GM12864 (cell line): ENCODE data around the gene HES5.

Source experiments
- DNase-seq: peaks from one replicate; pipeline ENCODE4 v3.0.0-alpha.2; 2011; ENCODE audit warnings: low read depth
- H3K4me3 ChIP-seq: 2 replicates; pipeline ENCODE4 v1.5.1; 2011; ENCODE audit warnings: mild to moderate bottlenecking, low read depth, low read length, control low read depth
- TF ChIP-seq, protein P1 (sequence below): IDR thresholded peaks from 2 replicates; pipeline ENCODE4 v1.5.1; 2011; ENCODE audit warnings: low read depth, mild to moderate bottlenecking, moderate library complexity, low read length, control low read depth, inconsistent platforms; ENCODE audit errors: missing control alignments

HES5 gene

DNA sequence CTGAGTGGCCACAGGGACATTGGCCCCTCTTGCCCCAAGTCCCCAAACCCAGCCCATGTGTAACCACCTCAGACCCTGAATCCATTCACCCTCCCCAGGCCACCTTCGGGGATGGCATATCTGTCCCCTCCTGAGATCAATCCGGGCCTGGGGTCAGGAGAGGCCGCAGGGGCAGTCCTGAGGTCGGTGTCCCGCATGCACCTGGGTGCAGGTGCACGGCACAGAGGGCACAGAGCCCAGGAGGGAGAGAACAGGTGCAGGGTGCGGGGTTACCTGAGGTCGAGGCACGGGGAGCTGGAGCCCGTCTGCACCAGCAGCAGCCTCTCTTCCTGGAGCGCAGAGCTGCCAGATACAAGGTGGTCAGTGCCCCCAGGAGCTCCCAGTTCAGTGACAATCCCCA lies 20.5 kb downstream of the HES5 start:
- no peak overlapping the region for H3K4me3 ChIP-seq
- DNase-seq, result no peak
- TF ChIP-seq, protein P1, sequence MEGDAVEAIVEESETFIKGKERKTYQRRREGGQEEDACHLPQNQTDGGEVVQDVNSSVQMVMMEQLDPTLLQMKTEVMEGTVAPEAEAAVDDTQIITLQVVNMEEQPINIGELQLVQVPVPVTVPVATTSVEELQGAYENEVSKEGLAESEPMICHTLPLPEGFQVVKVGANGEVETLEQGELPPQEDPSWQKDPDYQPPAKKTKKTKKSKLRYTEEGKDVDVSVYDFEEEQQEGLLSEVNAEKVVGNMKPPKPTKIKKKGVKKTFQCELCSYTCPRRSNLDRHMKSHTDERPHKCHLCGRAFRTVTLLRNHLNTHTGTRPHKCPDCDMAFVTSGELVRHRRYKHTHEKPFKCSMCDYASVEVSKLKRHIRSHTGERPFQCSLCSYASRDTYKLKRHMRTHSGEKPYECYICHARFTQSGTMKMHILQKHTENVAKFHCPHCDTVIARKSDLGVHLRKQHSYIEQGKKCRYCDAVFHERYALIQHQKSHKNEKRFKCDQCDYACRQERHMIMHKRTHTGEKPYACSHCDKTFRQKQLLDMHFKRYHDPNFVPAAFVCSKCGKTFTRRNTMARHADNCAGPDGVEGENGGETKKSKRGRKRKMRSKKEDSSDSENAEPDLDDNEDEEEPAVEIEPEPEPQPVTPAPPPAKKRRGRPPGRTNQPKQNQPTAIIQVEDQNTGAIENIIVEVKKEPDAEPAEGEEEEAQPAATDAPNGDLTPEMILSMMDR, result no peak

DNA sequence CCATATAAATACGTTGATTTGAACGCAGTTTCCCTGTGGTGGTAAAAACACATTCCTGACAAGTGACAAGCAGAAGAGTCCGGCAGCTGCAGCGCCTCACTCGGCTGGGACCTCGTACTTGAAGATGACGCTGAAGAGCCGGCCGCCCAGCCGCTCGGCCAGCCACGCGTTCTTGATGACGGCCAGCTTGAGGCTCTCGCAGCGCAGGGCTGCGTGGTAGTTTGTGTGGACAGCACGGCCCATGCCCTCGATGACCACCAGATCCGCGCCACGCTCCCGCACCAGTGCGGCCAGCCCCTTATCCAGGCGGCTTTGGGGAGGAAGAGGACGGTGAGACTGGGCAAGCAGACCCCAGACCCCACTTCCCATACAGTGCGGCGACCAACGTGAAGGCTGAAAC lies 21.3 kb downstream of the HES5 start:
- no peak for DNase-seq
- H3K4me3 ChIP-seq, result no peak overlapping the region
- TF ChIP-seq, protein P1, result no peak

DNA sequence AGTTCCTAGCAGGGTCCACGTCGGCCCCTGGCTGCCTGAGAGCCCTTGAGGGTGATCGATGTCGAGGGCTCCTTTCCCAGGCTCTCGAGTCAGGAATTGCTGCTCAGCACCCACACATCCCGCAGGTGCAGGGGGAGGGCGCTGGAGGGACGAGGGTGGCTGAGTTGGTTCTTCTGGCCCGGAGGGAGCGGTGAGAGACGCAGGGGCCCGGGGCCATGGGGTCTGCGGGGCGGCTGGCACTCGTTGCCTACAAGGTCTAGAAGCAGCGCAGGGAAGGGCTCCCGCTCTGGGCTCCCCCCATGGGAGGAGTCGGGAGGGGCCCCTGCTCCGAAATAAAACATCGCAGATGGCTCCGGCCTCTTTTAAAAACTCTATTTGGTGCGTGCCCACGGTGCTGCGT lies 21.9 kb downstream of the HES5 start:
- no peak for DNase-seq
- H3K4me3 ChIP-seq, result no peak overlapping the region
- TF ChIP-seq, protein P1, result no peak

DNA sequence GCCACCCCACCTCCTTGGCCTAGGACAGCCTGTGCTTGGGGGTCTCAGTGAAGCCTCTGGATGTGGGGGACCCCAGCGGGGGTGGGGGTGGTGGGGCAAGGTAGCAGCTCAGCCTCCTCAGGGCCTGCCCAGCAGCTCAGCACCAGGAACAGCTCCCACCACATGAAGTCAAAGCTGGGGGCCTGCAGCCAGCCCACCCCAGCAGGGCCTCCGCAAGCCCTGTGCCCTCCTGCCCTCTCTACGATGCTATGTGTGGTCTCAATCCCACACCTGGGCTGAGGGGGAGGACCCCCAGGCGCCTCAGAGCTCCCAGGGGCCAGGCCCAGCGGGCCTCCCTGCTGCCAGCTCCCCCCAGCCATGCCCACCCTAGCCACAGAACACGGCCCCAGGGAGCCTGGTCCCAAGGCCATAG lies 22.3 kb downstream of the HES5 start:
- DNase-seq, result no peak
- TF ChIP-seq, protein P1, result no peak
- H3K4me3 ChIP-seq, result no peak overlapping the region

DNA sequence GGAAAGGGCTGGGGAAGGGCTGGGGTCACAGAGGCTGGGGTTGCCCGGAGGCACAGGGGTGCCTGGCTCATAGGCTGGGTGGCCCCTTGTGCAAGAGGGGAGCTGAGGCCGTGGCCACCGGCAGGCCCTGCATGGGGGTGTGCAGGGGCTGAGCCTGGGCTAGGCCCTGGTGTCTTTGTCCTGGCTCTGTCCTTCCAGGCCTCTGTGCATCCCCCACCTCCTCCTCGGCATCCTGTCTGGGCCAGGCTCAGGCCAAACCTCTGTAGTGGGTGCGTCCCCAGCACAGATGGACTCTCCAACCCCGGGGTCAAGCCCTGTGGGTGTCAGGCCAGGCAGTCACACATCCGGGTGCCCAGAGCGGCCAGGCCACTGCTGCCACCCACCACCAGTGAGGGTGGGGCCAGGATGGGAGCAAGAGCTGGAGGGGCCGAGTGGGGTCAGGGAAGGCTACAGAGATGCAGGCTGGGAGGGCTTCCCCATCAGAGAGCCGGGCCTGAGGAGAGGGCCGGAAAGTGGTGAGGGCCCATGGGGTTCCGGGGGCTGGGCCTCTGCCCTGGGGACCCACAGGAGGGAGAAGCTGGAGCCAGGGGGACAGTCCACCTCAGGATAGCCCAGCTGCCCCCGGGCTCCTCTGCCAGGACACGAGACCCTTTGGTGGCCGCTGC lies 23.0 kb downstream of the HES5 start:
- DNase-seq, result no peak
- no peak overlapping the region for H3K4me3 ChIP-seq
- TF ChIP-seq, protein P1, result no peak

DNA sequence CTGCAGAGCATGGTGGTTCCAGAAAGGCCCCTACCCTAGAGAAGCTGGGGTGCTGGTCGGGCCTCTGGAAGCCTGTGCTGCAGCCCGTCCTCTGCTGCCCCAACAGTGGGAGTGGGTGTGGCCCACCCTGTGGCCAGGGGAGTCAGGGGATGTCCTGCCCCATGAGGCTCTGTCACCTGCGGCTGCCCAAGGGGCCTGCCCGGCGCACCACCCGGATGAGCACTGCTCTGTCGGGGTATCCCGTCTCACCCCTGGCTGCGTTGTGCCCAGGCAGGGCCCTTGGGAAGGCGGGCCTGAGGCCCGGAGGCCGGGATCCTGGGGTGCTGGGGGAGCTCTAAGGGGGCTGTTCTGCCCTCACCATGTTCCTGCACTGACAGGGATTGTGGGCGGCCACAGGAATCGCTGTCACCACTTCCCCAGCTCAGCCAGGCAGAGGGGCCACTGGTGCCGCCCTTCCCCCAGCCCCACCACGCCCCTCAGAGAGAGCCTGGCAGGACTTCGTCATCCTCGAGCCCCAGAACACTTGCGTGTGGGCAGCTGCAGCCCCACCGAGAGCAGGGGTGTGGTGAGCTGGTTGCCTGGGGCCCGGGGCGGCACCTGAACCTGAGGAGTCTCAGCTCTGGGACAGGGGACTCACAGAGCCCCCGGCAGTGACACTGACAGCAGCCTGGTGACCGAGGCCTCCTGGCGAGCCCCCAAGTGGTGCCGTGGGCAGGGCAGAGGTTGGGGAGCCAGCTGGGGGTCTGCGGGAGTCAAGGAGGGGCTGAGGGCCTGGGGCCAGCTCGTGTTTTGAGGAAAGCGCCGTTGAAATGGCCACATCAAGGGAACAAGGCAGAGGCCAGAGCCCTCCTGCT lies 23.8 kb downstream of the HES5 start:
- no peak overlapping the region for H3K4me3 ChIP-seq
- TF ChIP-seq, protein P1, result no peak
- no peak for DNase-seq

DNA sequence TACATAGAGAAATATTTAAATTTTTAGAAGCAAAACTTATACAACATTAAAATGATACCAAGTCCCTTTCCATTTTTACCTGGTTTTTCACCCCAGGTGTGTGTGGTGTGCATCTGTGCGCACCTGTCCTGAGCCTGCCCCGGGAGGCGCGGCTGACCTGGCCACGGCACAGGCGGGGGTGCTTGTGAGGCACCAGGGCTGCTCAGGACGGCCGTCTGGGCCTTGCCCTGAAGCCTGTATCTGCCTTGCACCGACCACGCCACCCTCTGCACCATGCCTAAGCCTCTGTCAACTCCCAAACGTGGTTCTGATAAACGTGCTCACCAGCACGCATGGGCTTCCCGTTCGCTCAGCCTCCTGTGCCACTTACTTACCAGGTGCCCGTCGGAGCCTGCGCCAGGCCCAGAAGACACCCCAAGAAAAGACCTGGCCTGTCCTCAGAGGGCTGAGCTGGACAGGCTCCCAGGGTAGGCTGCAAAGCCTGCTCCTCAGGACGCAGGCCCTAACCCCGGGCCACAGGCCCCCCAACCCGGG lies 24.5 kb downstream of the HES5 start:
- TF ChIP-seq, protein P1, result no peak
- no peak overlapping the region for H3K4me3 ChIP-seq
- DNase-seq, result no peak
